Spleen (tissue), 7 donors: ENCODE measurements around the gene ALS2CL.

Source experiments
- POLR2A ChIP-seq, 3 donors: fragments of 450-650 bp; IDR thresholded peaks; one replicate each; pipeline ENCODE4 v1.5.1; 2017; ENCODE audit warnings: antibody characterized with exemption in 3 of 3, mild to moderate bottlenecking in 1 of 3
- POLR2AphosphoS5 ChIP-seq, 3 donors: sonication (generic); formaldehyde crosslinking; IDR thresholded peaks; one replicate each; pipeline ENCODE4 v1.5.1; 2017; ENCODE audit warnings: antibody characterized with exemption in 3 of 3
- TF ChIP-seq, protein P1 (sequence below), 11 experiments: fragments of 200-600 bp in 7 of 11; fragments of 450-650 bp in 4 of 11; sonication (generic) in 4 of 11; IDR thresholded peaks in 8 of 11; conservative IDR thresholded peaks in 3 of 11; 1 replicate in 7 of 11; 2 replicates in 4 of 11; pipeline versions ENCODE4 v1.4.0 to v1.8.0; 2016 to 2021; ENCODE audit warnings: antibody characterized with exemption in 11 of 11, inconsistent platforms in 4 of 11, mild to moderate bottlenecking in 1 of 11
- donor health status: DM: no; HTN: no; CAD: no; lungs with moderate emphysema.
- donor health status: DM: no; HTN: no; CAD: no.
- donor health status: DM: no; HTN: no; CAD: no.

- no peak for TF ChIP-seq POLR2A (IDR thresholded peaks at IDR 0.05)
- TF ChIP-seq, protein P1, sequence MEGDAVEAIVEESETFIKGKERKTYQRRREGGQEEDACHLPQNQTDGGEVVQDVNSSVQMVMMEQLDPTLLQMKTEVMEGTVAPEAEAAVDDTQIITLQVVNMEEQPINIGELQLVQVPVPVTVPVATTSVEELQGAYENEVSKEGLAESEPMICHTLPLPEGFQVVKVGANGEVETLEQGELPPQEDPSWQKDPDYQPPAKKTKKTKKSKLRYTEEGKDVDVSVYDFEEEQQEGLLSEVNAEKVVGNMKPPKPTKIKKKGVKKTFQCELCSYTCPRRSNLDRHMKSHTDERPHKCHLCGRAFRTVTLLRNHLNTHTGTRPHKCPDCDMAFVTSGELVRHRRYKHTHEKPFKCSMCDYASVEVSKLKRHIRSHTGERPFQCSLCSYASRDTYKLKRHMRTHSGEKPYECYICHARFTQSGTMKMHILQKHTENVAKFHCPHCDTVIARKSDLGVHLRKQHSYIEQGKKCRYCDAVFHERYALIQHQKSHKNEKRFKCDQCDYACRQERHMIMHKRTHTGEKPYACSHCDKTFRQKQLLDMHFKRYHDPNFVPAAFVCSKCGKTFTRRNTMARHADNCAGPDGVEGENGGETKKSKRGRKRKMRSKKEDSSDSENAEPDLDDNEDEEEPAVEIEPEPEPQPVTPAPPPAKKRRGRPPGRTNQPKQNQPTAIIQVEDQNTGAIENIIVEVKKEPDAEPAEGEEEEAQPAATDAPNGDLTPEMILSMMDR (IDR thresholded peaks at IDR 0.05 in 8 of 11, conservative IDR thresholded peaks at IDR 0.05 in 3 of 11), result peak in 3 of 11 experiments; percentile 10 to 26 (median 14)
- TF ChIP-seq POLR2AphosphoS5 (IDR thresholded peaks at IDR 0.05), result no peak
Measured at GRCh38 chr3:46717447-46718231, 24.2 kb upstream of the ALS2CL start, which contains the start of gene PRSS50.
